HCT116 (cell line): ENCODE results near the gene NAB2. TPM values are rescaled to one million over a fixed set of nuclear protein-coding genes. Genes with fewer than 3 reads are reported as not detected.
A peak's percentile ranks its signal among the peaks of the same experiment; 100 is the strongest.

Experiments used
- ATAC-seq: fragments of 200-7000 bp; cut with Tn5 transposase; 2 replicates; pipeline ENCODE4 v1.9.1; 2020; ENCODE audit warnings: mild to moderate bottlenecking, moderate library complexity
- BruUV-seq: library from RNA; stranded (reverse); fragments of 400-500 nt; replicated peaks from 2 replicates; lab custom pipeline; 2021; lab: Mats Ljungman, UMichigan
- CTCF ChIA-PET: fragments of 300-600 bp; sonication (Branson Sonifier 250); formaldehyde crosslinking; loops from one replicate; lab custom pipeline; 2021; ENCODE audit warnings: antibody characterized with exemption; lab: Charles Lee
- POLR2A ChIA-PET: fragments of 300-600, 350-600 bp; sonication (Branson Sonifier 250); formaldehyde crosslinking; loops from one replicate; lab custom pipeline; 2021; ENCODE audit warnings: antibody characterized with exemption; lab: Charles Lee
- RAD21 ChIA-PET, 2 experiments: fragments of 300-600 bp; sonication (Branson Sonifier 250); formaldehyde crosslinking; loops; one replicate each; lab custom pipeline; 2023; ENCODE audit warnings: low total read pairs in 2 of 2; ENCODE audit not compliant: uncharacterized antibody in 2 of 2, unreplicated experiment in 2 of 2, low non-redundant PET in 1 of 2; lab: Charles Lee
- DNase-seq: peaks from one replicate; pipeline ENCODE4 v3.0.0-alpha.2; 2010; ENCODE audit warnings: low read depth, low spot score
- H2AFZ ChIP-seq: fragments of 200-600 bp; shearing (Covaris generic), sonication (generic); 2 replicates; pipeline ENCODE4 v1.6.1; 2017; ENCODE audit warnings: low read depth, mixed run types, mixed read lengths, antibody characterized with exemption, low read length; ENCODE audit not compliant: poor library complexity, severe bottlenecking
- H3K27ac ChIP-seq: 2 replicates; pipeline ENCODE4 v1.5.1; 2012; ENCODE audit warnings: low read depth, low read length
- H3K27me3 ChIP-seq: fragments of 200-600 bp; sonication (generic); 2 replicates; pipeline ENCODE4 v1.6.1; 2016; ENCODE audit warnings: mixed run types, low read length, mixed read lengths; ENCODE audit not compliant: insufficient read depth
- H3K36me3 ChIP-seq, 2 experiments: fragments of 200-500 bp in 1 of 2; fragments of 200-600 bp in 1 of 2; sonication (Bioruptor generic) in 1 of 2; sonication (generic) in 1 of 2; 2 replicates each; pipeline versions ENCODE4 v1.5.1 to v1.6.1; 2014 to 2016; ENCODE audit warnings: low read length in 2 of 2, inconsistent platforms in 1 of 2, mixed read lengths in 1 of 2, mixed run types in 1 of 2; ENCODE audit not compliant: insufficient read depth in 2 of 2, control insufficient read depth in 1 of 2
- H3K4me1 ChIP-seq, 2 experiments: fragments of 200-600 bp in 1 of 2; sonication (generic) in 1 of 2; 2 replicates each; pipeline versions ENCODE4 v1.5.1 to v1.6.1; 2012 to 2017; ENCODE audit warnings: low read length in 2 of 2, inconsistent platforms in 1 of 2, mild to moderate bottlenecking in 1 of 2, mixed read lengths in 1 of 2, mixed run types in 1 of 2, moderate library complexity in 1 of 2; ENCODE audit not compliant: insufficient read depth in 2 of 2, control insufficient read depth in 1 of 2
- H3K4me2 ChIP-seq: fragments of 200-600 bp; sonication (generic); 2 replicates; pipeline ENCODE4 v1.6.1; 2017; ENCODE audit warnings: mixed run types, low read length, mixed read lengths
- H3K4me3 ChIP-seq, 2 experiments: fragments of 200-600 bp in 1 of 2; sonication (generic) in 1 of 2; replicated peaks in 1 of 2; 2 replicates each; pipeline ENCODE4 v1.5.1; 2011 to 2016; ENCODE audit warnings: low read length in 2 of 2, control low read depth in 1 of 2, low read depth in 1 of 2, mild to moderate bottlenecking in 1 of 2, mixed read lengths in 1 of 2, mixed run types in 1 of 2
- H3K79me2 ChIP-seq: fragments of 200-600 bp; sonication (generic); 2 replicates; pipeline ENCODE4 v1.6.1; 2017; ENCODE audit warnings: mild to moderate bottlenecking, mixed run types, low read length, moderate library complexity, mixed read lengths; ENCODE audit not compliant: insufficient read depth
- H3K9ac ChIP-seq: fragments of 200-600 bp; sonication (generic); 2 replicates; pipeline ENCODE4 v1.6.1; 2016; ENCODE audit warnings: low read length, mixed read lengths
- H3K9me2 ChIP-seq: fragments of 200-600 bp; sonication (generic), shearing (Covaris generic); 2 replicates; pipeline ENCODE4 v1.6.1; 2017; ENCODE audit warnings: mixed run types, mild to moderate bottlenecking, moderate library complexity; ENCODE audit not compliant: insufficient read depth
- H3K9me3 ChIP-seq, 2 experiments: fragments of 200-500 bp in 1 of 2; fragments of 200-600 bp in 1 of 2; sonication (Bioruptor generic) in 1 of 2; sonication (generic) in 1 of 2; 2 replicates each; pipeline ENCODE4 v1.6.1; 2014 to 2017; ENCODE audit warnings: low read length in 2 of 2, mixed read lengths in 2 of 2, inconsistent platforms in 1 of 2, low read depth in 1 of 2, mild to moderate bottlenecking in 1 of 2, mixed run types in 1 of 2, moderate library complexity in 1 of 2; ENCODE audit not compliant: control insufficient read depth in 1 of 2, insufficient read depth in 1 of 2
- H4K20me1 ChIP-seq: fragments of 200-600 bp; sonication (generic), shearing (Covaris generic); 2 replicates; pipeline ENCODE4 v1.6.1; 2017; ENCODE audit warnings: mixed run types, mild to moderate bottlenecking, moderate library complexity; ENCODE audit not compliant: insufficient read depth
- CBX3 ChIP-seq: IDR thresholded peaks from 2 replicates; pipeline ENCODE4 v1.6.1; 2012; ENCODE audit warnings: low read depth
- CEBPB ChIP-seq: IDR thresholded peaks from 2 replicates; pipeline ENCODE4 v1.6.1; 2012; ENCODE audit warnings: low read depth
- CTCF ChIP-seq, 3 experiments: fragments of 200-600 bp in 1 of 3; sonication (generic) in 1 of 3; IDR thresholded peaks in 2 of 3; conservative IDR thresholded peaks in 1 of 3; 2 replicates each; pipeline ENCODE4 v1.5.1; 2012 to 2017; ENCODE audit warnings: low read depth in 2 of 3, low read length in 2 of 3, antibody characterized with exemption in 1 of 3, borderline replicate concordance in 1 of 3, control low read depth in 1 of 3, mild to moderate bottlenecking in 1 of 3, mixed read lengths in 1 of 3, mixed run types in 1 of 3, moderate library complexity in 1 of 3; ENCODE audit not compliant: insufficient read depth in 1 of 3
- ELF1 ChIP-seq: IDR thresholded peaks from 2 replicates; pipeline ENCODE4 v1.6.1; 2012; ENCODE audit warnings: low read depth, borderline replicate concordance
- EZH2 ChIP-seq: fragments of 200-600 bp; sonication (generic); IDR thresholded peaks from 2 replicates; pipeline ENCODE4 v1.6.1; 2017; ENCODE audit warnings: antibody characterized with exemption, mixed run types
- EZH2phosphoT487 ChIP-seq: fragments of 200-600 bp; IDR thresholded peaks from 2 replicates; pipeline ENCODE4 v1.6.1; 2018; ENCODE audit warnings: antibody characterized with exemption, borderline replicate concordance
- JUND ChIP-seq: IDR thresholded peaks from 2 replicates; pipeline ENCODE4 v1.6.1; 2012
- POLR2A ChIP-seq: IDR thresholded peaks from 2 replicates; pipeline ENCODE4 v1.7.0; 2011; ENCODE audit warnings: borderline replicate concordance; ENCODE audit not compliant: insufficient read depth, insufficient read length; ENCODE audit errors: extremely low read depth
- POLR2AphosphoS5 ChIP-seq: IDR thresholded peaks from 2 replicates; pipeline ENCODE4 v1.6.1; 2011; ENCODE audit warnings: mild to moderate bottlenecking, low read depth, low read length, moderate library complexity
- REST ChIP-seq: IDR thresholded peaks from 2 replicates; pipeline ENCODE4 v1.6.1; 2012; ENCODE audit warnings: low read depth
- SIN3A ChIP-seq: IDR thresholded peaks from 2 replicates; pipeline ENCODE4 v1.6.1; 2012; ENCODE audit warnings: low read depth
- SP1 ChIP-seq: IDR thresholded peaks from 2 replicates; pipeline ENCODE4 v1.6.1; 2012; ENCODE audit warnings: low read depth
- SRF ChIP-seq: IDR thresholded peaks from 2 replicates; pipeline ENCODE4 v1.6.1; 2012; ENCODE audit warnings: low read depth
- TCF7L2 ChIP-seq: IDR thresholded peaks from 2 replicates; pipeline ENCODE4 v1.7.0; 2011; ENCODE audit warnings: borderline replicate concordance, inconsistent platforms; ENCODE audit not compliant: insufficient read depth, insufficient read length; ENCODE audit errors: extremely low read depth
- ZFX ChIP-seq: fragments of 450-650 bp; IDR thresholded peaks from 2 replicates; pipeline ENCODE4 v1.6.1; 2017
- ZNF274 ChIP-seq: fragments of 200-500 bp; sonication (Bioruptor generic); IDR thresholded peaks from 2 replicates; pipeline ENCODE4 v1.6.1; 2014; ENCODE audit warnings: mild to moderate bottlenecking, low read depth, low read length, inconsistent platforms
- intact Hi-C: fragments of 100-400 bp; cut with micrococcal nuclease; formaldehyde crosslinking; loops from 2 replicates; pipeline ENCODE4 v1.10.0; 2022
- total RNA-seq: library from RNA; stranded (reverse); gene quantifications from one replicate; pipeline ENCODE4 v1.2.1, GENCODE V29; 2021; ENCODE audit not compliant: unreplicated experiment
- TF ChIP-seq, protein P1 (sequence below): IDR thresholded peaks from 2 replicates; pipeline ENCODE4 v1.6.1; 2012
- TF ChIP-seq, protein P2 (sequence below): IDR thresholded peaks from 2 replicates; pipeline ENCODE4 v1.6.1; 2011; ENCODE audit warnings: mild to moderate bottlenecking, low read length, moderate library complexity; ENCODE audit not compliant: insufficient replicate concordance; ENCODE audit errors: extremely low read depth

NAB2 gene
- total RNA-seq, 1 experiment from 2014 or later: 77.1 TPM

DNA sequence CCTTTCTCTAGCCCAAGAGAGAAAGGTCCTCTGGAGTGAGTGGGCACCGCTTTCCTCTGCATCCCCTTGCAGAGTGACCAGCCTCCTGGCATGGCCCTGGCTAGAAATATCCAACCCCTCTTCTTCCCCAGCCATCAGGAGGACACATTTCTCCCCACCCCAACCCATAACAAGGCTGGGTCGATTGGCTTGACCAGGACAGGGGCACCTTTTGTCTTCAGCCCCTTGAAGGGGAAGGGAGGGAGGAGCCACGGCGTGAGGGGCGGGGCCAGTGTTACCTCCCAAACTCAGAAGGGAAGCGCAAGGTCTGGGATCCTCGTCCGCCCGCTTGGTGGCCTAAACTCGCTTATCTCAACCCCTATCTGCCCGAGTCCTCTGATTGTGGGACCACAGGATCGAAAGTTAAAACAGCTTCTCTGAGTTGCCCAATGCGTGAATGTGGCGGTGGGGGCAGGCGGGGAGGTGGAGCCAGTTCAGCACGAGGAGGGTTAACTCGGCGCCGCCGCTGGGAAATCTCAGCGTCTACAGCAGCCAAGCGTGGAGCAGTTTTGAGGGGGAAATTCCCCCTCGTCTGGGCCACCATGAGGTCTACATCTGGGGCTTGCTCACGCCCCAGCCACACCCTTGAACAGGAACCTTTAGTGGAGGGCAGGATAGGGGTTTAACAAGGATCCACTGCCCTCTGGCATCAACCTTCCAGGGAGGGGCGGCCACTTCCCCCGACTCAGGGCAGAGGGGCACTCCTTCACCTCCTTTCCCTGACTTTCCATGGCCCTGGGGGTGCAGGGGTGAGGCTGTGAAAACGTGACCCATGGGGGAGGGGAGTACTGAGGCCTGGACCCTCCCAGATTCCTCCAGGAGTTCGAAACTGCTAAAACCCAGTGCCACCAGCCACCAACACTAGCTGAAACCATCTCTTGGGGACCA lies 21.5 kb downstream of the NAB2 start:
- Histone ChIP-seq H3K27me3 (no peaks in the 10 kb centered on the region), H3K27ac (peak overlapping the region; percentile 91), H4K20me1 (no peaks in the 10 kb centered on the region), H3K9me3 (no peaks in the 10 kb centered on the region), H3K79me2 (peaks cover 15% of the 10 kb centered on the region), H3K4me1 (peaks cover 11 to 36% of the 10 kb centered on the region in 2 experiments), H2AFZ (no peak overlapping the region), H3K9ac (peak overlapping the region; percentile 96), H3K4me2 (peak overlapping the region; percentile 92), H3K4me3 (peak overlapping the region; percentile 80 to 81), H3K9me2 (no peaks in the 10 kb centered on the region), H3K36me3 (peaks cover 0 to 7% of the 10 kb centered on the region in 2 experiments; a peak in 1 of 4 replicates)
- intact Hi-C loops: loop anchor here (1.0 kb wide), 1 partner anchor 21 kb away; the partner anchor contains the start of gene NAB2
- ChIA-PET CTCF (interaction anchor here (1.1 to 3.9 kb wide), 10 partner anchors 15 to 133 kb away, joined by 3 to 181 read pairs (median 20); partner anchors contain the start of genes LRP1, NAB2, NEMP1 and ZBTB39), RAD21 (interaction anchor here (0.6 to 2.3 kb wide), 6 partner anchors 22 to 63 kb away, joined by 3 to 36 read pairs (median 5); partner anchors contain the start of gene NEMP1 (in 1 of the 2)), POLR2A (interaction anchor here (1.3 to 3.3 kb wide), 13 partner anchors 8 to 422 kb away, joined by 3 to 55 read pairs (median 5); partner anchors contain the start of genes LRP1, NAB2, NEMP1 and PTGES3)
- peak; percentile 46 for ATAC-seq
- TSS peak; percentile 92 for BruUV-seq
- DNase-seq: no peak
- TF ChIP-seq CTCF (IDR thresholded peaks at IDR 0.05 in 2 of 3, conservative IDR thresholded peaks at IDR 0.05 in 1 of 3; ENCODE audit: borderline replicate concordance in 1 of 3, insufficient read depth in 1 of 3, low read depth in 2 of 3, low read length in 2 of 3): no peak
- no peak for TF ChIP-seq REST
- TF ChIP-seq CBX3: no peak
- peak; percentile 42 for TF ChIP-seq POLR2A
- peak; percentile 39; the same call in 1 of the 2 replicates for TF ChIP-seq ZFX
- no peak for TF ChIP-seq SIN3A
- TF ChIP-seq CEBPB: no peak
- TF ChIP-seq TCF7L2: no peak
- no peak for TF ChIP-seq SRF
- TF ChIP-seq EZH2: no peak
- TF ChIP-seq, protein P1, sequence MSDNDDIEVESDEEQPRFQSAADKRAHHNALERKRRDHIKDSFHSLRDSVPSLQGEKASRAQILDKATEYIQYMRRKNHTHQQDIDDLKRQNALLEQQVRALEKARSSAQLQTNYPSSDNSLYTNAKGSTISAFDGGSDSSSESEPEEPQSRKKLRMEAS: no peak
- TF ChIP-seq JUND: no peak
- TF ChIP-seq ELF1: no peak
- TF ChIP-seq EZH2phosphoT487: no peak
- TF ChIP-seq SP1: no peak
- TF ChIP-seq POLR2AphosphoS5: peak; percentile 76
- no peak for TF ChIP-seq ZNF274
- TF ChIP-seq, protein P2, sequence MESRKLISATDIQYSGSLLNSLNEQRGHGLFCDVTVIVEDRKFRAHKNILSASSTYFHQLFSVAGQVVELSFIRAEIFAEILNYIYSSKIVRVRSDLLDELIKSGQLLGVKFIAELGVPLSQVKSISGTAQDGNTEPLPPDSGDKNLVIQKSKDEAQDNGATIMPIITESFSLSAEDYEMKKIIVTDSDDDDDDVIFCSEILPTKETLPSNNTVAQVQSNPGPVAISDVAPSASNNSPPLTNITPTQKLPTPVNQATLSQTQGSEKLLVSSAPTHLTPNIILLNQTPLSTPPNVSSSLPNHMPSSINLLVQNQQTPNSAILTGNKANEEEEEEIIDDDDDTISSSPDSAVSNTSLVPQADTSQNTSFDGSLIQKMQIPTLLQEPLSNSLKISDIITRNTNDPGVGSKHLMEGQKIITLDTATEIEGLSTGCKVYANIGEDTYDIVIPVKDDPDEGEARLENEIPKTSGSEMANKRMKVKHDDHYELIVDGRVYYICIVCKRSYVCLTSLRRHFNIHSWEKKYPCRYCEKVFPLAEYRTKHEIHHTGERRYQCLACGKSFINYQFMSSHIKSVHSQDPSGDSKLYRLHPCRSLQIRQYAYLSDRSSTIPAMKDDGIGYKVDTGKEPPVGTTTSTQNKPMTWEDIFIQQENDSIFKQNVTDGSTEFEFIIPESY: peak; percentile 25
